Measurements from ENCODE around the gene MS4A15.
"Not testable (repeated sequence)": the region's sequence is repeated elsewhere in the genome, so short reads cannot be mapped to it uniquely, and the experiment has no call there.

MS4A15 gene

DNA sequence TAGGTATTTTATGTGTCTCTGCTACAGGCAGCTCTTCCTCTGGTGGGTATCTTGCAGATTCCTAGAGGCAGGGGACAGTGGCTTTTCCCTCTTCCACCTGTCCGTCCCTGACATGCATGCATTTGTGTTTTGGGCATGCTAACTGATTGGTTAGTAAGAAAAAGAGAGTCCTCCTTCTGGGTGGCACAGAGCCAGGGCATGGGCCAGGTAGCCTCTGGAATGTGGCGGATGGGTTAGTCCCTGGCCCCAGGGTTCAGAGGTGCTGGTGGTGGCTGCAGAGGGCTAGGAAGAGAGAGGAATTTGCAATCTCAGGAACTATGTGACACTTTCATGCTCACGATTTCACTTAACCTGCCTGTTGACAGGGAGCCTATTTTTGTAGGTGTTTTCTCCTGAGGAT is 5.8 kb upstream of the MS4A15 start:
- no peak for FAIRE-seq
- TF ChIP-seq CTCF (IDR thresholded peaks at IDR 0.05; ENCODE audit: insufficient read depth, missing control alignments): no peak
- DNase-seq (ENCODE audit: insufficient read length, low spot score): no peak

DNA sequence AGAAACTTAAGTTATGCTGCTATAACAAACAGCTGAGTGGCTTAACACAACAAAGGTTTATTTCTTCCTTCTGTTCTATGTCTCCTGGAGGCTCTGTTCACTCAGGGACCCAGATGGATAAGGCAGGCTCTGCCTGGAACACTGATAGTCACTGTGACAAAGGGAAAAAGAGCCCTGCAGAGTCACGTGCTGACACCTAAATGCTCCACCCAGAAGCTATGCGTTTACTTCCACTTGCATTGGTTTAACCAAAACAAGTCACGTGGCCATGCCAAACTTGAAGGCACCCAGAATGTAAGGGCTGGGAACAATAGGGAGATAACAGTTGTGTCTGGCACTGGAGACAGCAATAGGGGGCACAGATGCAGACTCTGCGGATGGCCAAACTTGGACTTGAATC is 3.4 kb upstream of the MS4A15 start:
- no peak for TF ChIP-seq CTCF (IDR thresholded peaks at IDR 0.05; ENCODE audit: insufficient read depth, missing control alignments)
- FAIRE-seq (no peak), DNase-seq (ENCODE audit: insufficient read length, low spot score) (no peak)

- DNase-seq (ENCODE audit: insufficient read length, low spot score) (no peak), FAIRE-seq (no peak)
- TF ChIP-seq CTCF (IDR thresholded peaks at IDR 0.05; ENCODE audit: insufficient read depth, missing control alignments): no peak
These were observed 1.8 kb upstream of the MS4A15 start for GRCh38 chr11:60754887-60755286.

- no peak for DNase-seq (ENCODE audit: insufficient read length, low spot score)
- FAIRE-seq: no peak
- TF ChIP-seq CTCF (IDR thresholded peaks at IDR 0.05; ENCODE audit: insufficient read depth, missing control alignments): no peak
These were observed 649 bp downstream of the MS4A15 start for GRCh38 chr11:60757231-60757800.

GRCh38 chr11:60758671-60759070 is 2.0 kb downstream of the MS4A15 start:
- DNase-seq (ENCODE audit: insufficient read length, low spot score); FAIRE-seq: not testable (repeated sequence)

DNA sequence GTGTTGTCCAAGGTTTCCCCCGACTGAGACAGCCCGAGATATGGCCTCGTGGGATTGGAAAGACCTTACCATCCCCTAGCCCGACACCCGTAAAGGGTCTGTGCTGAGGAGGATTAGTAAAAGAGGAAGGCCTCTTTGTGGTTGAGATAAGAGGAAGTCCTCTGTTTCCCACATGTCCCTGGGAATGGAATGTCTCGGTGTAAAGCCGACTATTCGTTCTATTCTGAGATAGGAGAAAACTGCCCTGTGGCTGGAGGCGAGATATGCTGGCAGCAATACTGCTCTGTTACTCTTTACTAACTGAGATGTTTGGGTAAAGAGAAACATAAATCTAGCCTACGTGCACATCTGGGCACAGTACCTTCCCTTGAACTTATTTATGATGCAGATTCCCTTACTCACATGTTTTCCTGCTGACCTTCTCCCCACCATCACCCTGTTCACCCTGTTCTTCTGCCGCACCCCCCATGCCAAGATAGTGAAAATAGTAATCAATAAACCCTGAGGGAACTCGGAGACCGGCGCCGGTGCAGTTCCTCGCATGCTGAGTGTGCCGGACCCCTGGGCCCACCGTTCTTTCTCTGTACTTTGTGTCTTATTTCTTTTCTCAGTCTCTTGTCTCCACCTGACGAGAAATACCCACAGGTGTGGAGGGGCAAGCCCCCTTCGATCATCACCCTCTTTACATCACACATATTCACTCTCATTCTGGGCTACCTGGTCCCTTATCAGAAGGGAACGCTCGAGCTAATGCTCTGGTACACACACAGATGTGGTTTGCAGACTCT is 3.0 kb downstream of the MS4A15 start:
- not testable (repeated sequence) for FAIRE-seq; DNase-seq (ENCODE audit: insufficient read length, low spot score)

- no peak for FAIRE-seq
- no peak for TF ChIP-seq CTCF (IDR thresholded peaks at IDR 0.05; ENCODE audit: insufficient read depth, missing control alignments)
- DNase-seq (ENCODE audit: insufficient read length, low spot score): no peak
These were observed 4.9 kb downstream of the MS4A15 start for GRCh38 chr11:60761436-60762190.
